ENCODE data around the gene DYSF. TPM values are rescaled to one million over a fixed set of nuclear protein-coding genes. Genes with fewer than 3 reads are reported as not detected.

The DYSF gene
- total RNA-seq, 1 experiment from 2014 or later, result 0.31 TPM

DNA sequence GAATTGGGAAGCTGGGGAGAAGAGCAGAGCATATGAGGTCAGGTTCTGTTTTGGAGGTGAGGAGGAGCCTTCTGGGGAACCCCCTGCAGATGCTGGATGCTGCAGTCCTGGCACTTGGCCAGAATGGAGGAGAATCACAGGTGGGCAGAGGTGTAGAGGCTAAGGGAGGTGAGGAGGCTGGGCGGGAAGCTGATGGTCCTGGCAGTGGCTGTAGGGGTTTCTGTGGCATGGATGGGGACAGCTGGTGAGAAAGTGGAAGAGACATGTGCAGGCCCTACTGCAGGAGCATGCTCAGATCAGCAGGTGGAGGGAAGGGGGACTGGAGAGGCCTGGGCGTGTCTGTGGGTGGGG is 101.3 kb downstream of the DYSF start:
- no peaks in the 10 kb centered on the region for H3K36me3 ChIP-seq (ENCODE audit: control insufficient read depth, insufficient read depth, low read length)
- no peak overlapping the region for H3K27ac ChIP-seq (ENCODE audit: low read length)
- TF ChIP-seq TCF7L2 (IDR thresholded peaks at IDR 0.05; ENCODE audit: low read depth, low read length) (no peak), POLR2AphosphoS5 (IDR thresholded peaks at IDR 0.05; ENCODE audit: low read depth, low read length) (no peak), SIN3A (IDR thresholded peaks at IDR 0.05; ENCODE audit: borderline replicate concordance, insufficient read depth, low read depth, low read length) (no peak)
- TF ChIP-seq, protein P1, sequence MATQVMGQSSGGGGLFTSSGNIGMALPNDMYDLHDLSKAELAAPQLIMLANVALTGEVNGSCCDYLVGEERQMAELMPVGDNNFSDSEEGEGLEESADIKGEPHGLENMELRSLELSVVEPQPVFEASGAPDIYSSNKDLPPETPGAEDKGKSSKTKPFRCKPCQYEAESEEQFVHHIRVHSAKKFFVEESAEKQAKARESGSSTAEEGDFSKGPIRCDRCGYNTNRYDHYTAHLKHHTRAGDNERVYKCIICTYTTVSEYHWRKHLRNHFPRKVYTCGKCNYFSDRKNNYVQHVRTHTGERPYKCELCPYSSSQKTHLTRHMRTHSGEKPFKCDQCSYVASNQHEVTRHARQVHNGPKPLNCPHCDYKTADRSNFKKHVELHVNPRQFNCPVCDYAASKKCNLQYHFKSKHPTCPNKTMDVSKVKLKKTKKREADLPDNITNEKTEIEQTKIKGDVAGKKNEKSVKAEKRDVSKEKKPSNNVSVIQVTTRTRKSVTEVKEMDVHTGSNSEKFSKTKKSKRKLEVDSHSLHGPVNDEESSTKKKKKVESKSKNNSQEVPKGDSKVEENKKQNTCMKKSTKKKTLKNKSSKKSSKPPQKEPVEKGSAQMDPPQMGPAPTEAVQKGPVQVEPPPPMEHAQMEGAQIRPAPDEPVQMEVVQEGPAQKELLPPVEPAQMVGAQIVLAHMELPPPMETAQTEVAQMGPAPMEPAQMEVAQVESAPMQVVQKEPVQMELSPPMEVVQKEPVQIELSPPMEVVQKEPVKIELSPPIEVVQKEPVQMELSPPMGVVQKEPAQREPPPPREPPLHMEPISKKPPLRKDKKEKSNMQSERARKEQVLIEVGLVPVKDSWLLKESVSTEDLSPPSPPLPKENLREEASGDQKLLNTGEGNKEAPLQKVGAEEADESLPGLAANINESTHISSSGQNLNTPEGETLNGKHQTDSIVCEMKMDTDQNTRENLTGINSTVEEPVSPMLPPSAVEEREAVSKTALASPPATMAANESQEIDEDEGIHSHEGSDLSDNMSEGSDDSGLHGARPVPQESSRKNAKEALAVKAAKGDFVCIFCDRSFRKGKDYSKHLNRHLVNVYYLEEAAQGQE (IDR thresholded peaks at IDR 0.05; ENCODE audit: insufficient read depth in 1 of 2, low read depth in 2 of 2, low read length in 1 of 2), result no peak
- TF ChIP-seq, protein P2, sequence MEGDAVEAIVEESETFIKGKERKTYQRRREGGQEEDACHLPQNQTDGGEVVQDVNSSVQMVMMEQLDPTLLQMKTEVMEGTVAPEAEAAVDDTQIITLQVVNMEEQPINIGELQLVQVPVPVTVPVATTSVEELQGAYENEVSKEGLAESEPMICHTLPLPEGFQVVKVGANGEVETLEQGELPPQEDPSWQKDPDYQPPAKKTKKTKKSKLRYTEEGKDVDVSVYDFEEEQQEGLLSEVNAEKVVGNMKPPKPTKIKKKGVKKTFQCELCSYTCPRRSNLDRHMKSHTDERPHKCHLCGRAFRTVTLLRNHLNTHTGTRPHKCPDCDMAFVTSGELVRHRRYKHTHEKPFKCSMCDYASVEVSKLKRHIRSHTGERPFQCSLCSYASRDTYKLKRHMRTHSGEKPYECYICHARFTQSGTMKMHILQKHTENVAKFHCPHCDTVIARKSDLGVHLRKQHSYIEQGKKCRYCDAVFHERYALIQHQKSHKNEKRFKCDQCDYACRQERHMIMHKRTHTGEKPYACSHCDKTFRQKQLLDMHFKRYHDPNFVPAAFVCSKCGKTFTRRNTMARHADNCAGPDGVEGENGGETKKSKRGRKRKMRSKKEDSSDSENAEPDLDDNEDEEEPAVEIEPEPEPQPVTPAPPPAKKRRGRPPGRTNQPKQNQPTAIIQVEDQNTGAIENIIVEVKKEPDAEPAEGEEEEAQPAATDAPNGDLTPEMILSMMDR (IDR thresholded peaks at IDR 0.05), result no peak
- H3K9me3 ChIP-seq (ENCODE audit: control insufficient read depth, insufficient read depth, low read depth, low read length), result no peaks in the 10 kb centered on the region
- ATAC-seq (no peak), DNase-seq (ENCODE audit: low read depth, low spot score) (no peak)
- H3K4me1 ChIP-seq (ENCODE audit: control insufficient read depth, insufficient read depth, low read length), result peaks cover 3% of the 10 kb centered on the region
- H3K27me3 ChIP-seq (ENCODE audit: control insufficient read depth, insufficient read depth, low read length), result no peaks in the 10 kb centered on the region
- H3K4me3 ChIP-seq (ENCODE audit: low read depth in 2 of 2, low read length in 2 of 2), result no peak overlapping the region
- CTCF ChIA-PET, result no interaction called here
- in situ Hi-C loops (cut with HindIII; ENCODE audit: low pct_unique_long_range_greater_than_20kb, low sequenced_read_pairs) (no loop called here), intact Hi-C loops (cut with micrococcal nuclease; ENCODE audit: unreplicated experiment) (no loop called here)
- POLR2A ChIA-PET, result no interaction called here
- no TSS peak for BruUV-seq (replicated peaks)

DNA sequence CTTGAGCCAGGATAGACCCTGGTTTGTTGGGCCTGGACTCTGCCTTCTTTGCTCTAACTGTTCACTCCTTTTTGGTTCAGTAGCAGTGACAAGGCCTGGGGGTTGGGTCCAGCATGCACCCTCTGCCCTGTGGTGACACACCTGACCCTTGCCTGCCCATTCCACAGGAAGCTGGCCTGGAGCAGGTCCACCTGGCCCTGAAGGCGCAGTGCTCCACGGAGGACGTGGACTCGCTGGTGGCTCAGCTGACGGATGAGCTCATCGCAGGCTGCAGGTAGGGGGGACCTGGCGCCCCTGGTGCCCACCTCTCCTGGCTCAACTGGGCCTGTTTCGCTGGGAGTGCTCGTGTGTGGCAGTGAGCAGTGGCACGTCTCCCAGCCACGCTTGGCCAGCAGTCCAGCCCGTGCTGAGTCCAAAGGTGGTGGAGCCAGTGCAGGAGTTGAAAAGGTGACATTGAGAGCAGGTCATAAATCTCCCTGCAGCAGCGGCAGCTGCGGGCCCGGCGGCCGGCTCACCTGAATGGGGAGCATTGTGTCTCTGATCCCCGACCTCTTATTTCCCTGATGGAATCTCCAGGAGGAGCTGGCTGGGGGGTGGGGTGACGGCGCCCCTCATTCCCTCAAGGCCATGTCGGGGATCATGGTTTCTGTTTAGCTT is 102.6 kb downstream of the DYSF start:
- TF ChIP-seq POLR2AphosphoS5 (IDR thresholded peaks at IDR 0.05; ENCODE audit: low read depth, low read length), result no peak
- no peak for TF ChIP-seq SIN3A (IDR thresholded peaks at IDR 0.05; ENCODE audit: borderline replicate concordance, insufficient read depth, low read depth, low read length)
- TF ChIP-seq, protein P1 (IDR thresholded peaks at IDR 0.05; ENCODE audit: insufficient read depth in 1 of 2, low read depth in 2 of 2, low read length in 1 of 2), result no peak
- TF ChIP-seq, protein P2 (IDR thresholded peaks at IDR 0.05), result no peak
- no peak for TF ChIP-seq TCF7L2 (IDR thresholded peaks at IDR 0.05; ENCODE audit: low read depth, low read length)
- POLR2A ChIA-PET, result no interaction called here
- BruUV-seq (replicated peaks), result no TSS peak
- H3K27me3 ChIP-seq (ENCODE audit: control insufficient read depth, insufficient read depth, low read length), result no peaks in the 10 kb centered on the region
- no peaks in the 10 kb centered on the region for H3K36me3 ChIP-seq (ENCODE audit: control insufficient read depth, insufficient read depth, low read length)
- DNase-seq (ENCODE audit: low read depth, low spot score) (no peak), ATAC-seq (no peak)
- H3K4me3 ChIP-seq (ENCODE audit: low read depth in 2 of 2, low read length in 2 of 2), result no peak overlapping the region
- H3K9me3 ChIP-seq (ENCODE audit: control insufficient read depth, insufficient read depth, low read depth, low read length), result no peaks in the 10 kb centered on the region
- in situ Hi-C loops (cut with HindIII; ENCODE audit: low pct_unique_long_range_greater_than_20kb, low sequenced_read_pairs), result no loop called here
- intact Hi-C loops (cut with micrococcal nuclease; ENCODE audit: unreplicated experiment), result no loop called here
- no peak overlapping the region for H3K27ac ChIP-seq (ENCODE audit: low read length)
- H3K4me1 ChIP-seq (ENCODE audit: control insufficient read depth, insufficient read depth, low read length), result peaks cover 3% of the 10 kb centered on the region
- CTCF ChIA-PET, result no interaction called here
